Stimulated activated CD8-positive, alpha-beta memory T cell treated with anti-CD3 and anti-CD28 coated beads, Interleukin-7, amount 100 ng/mL, for 1 hour (primary cell): ENCODE measurements around the gene RAP1A.
"Not testable (repeated sequence)": the region's sequence is repeated elsewhere in the genome, so short reads cannot be mapped to it uniquely, and the experiment has no call there.

Experiments used
- DNase-seq, 2 donors: peaks; one replicate each; pipeline ENCODE4 v3.0.0-alpha.2; 2020; ENCODE audit warnings: low read depth in 2 of 2

Gene RAP1A

GRCh38 chr1:111736548-111737215, 117.1 kb downstream of the RAP1A start:
- no peak for DNase-seq

- no peak for DNase-seq
Observed at GRCh38 chr1:111737216-111738132, 117.9 kb downstream of the RAP1A start.

GRCh38 chr1:111738133-111738435, 118.5 kb downstream of the RAP1A start:
- no peak for DNase-seq

- DNase-seq: no peak
Observed at GRCh38 chr1:111738436-111739193, 119.0 kb downstream of the RAP1A start.

GRCh38 chr1:111739194-111739924, 119.8 kb downstream of the RAP1A start, which contains the start of gene INKA2:
INKA2 (minus strand) TSS chr1:111739395; CDS start chr1:111739242, 153 bp downstream.
- peak; percentile 32 to 33 for DNase-seq

- no peak for DNase-seq
Observed at GRCh38 chr1:111739925-111740765, 120.6 kb downstream of the RAP1A start.

GRCh38 chr1:111742292-111742691, 122.7 kb downstream of the RAP1A start:
- DNase-seq: not testable (repeated sequence)

- no peak for DNase-seq
Observed at GRCh38 chr1:111742938-111743549, 123.5 kb downstream of the RAP1A start.

GRCh38 chr1:111743679-111744101, 124.1 kb downstream of the RAP1A start:
- no peak for DNase-seq

GRCh38 chr1:111745675-111746613, 126.4 kb downstream of the RAP1A start:
- no peak for DNase-seq

GRCh38 chr1:111746614-111746999, 127.0 kb downstream of the RAP1A start:
- DNase-seq: no peak

GRCh38 chr1:111747282-111747734, 127.7 kb downstream of the RAP1A start:
- DNase-seq: no peak

GRCh38 chr1:111747947-111748346, 128.4 kb downstream of the RAP1A start:
- no peak for DNase-seq

GRCh38 chr1:111749628-111750027, 130.0 kb downstream of the RAP1A start:
- DNase-seq: no peak

- DNase-seq: no peak
Observed at GRCh38 chr1:111750856-111751255, 131.3 kb downstream of the RAP1A start.

GRCh38 chr1:111751906-111752575, 132.5 kb downstream of the RAP1A start:
- DNase-seq: no peak

GRCh38 chr1:111754984-111755330, 135.4 kb downstream of the RAP1A start:
- DNase-seq: no peak

GRCh38 chr1:111755331-111756123, 135.9 kb downstream of the RAP1A start, which contains the start of gene DDX20:
DDX20 (plus strand) TSS chr1:111755901; CDS start chr1:111755925, 24 bp downstream.
- DNase-seq: peak; percentile 87 to 89
